ENCODE measurements around the gene LRRN4CL. TPM values are rescaled to one million over a fixed set of nuclear protein-coding genes. Genes with fewer than 3 reads are reported as not detected.

LRRN4CL gene
- total and polyA plus RNA-seq, 9 of the 15 experiments (the other 6 are each of a cell fraction or from before 2014, with no cell fraction given): 0.03 to 0.11 (median 0.05) TPM; not detected in 4

DNA sequence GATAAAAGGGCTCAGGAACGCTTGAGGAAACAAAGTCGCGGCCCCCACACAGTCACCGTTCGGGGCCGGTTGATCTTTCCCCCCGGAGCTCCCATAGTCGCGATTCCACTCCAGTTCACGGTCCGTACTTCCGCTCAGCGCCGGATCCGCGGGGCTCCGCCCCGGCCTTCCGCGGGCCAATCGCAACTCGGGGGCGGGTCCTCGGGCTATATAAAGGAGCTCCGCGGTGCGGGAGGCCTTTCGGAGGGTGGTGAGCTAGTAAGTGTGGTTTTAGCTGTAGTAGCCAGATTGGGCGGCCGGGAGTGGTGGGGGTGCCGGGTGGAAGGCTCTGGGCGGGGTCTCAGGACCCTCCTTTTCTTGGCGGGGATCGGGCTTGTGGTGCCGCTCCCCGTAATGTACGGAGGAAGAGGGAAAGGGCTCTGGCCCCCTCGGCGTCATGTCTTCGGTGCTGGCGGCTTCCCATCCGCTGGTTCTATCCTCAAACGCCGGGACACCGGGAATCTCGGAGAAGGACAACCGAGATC, 24.2 kb downstream of the LRRN4CL start, which contains the start of the genes C11orf98 and CSKMT (continued):
- TF ChIP-seq, protein P1, sequence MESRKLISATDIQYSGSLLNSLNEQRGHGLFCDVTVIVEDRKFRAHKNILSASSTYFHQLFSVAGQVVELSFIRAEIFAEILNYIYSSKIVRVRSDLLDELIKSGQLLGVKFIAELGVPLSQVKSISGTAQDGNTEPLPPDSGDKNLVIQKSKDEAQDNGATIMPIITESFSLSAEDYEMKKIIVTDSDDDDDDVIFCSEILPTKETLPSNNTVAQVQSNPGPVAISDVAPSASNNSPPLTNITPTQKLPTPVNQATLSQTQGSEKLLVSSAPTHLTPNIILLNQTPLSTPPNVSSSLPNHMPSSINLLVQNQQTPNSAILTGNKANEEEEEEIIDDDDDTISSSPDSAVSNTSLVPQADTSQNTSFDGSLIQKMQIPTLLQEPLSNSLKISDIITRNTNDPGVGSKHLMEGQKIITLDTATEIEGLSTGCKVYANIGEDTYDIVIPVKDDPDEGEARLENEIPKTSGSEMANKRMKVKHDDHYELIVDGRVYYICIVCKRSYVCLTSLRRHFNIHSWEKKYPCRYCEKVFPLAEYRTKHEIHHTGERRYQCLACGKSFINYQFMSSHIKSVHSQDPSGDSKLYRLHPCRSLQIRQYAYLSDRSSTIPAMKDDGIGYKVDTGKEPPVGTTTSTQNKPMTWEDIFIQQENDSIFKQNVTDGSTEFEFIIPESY (CRISPR knock-in tag; IDR thresholded peaks at IDR 0.05): no peak
- TF ChIP-seq FUS (optimal IDR thresholded peaks at IDR 0.05; ENCODE audit: low read depth, low read length) (no peak), BMI1 (IDR thresholded peaks at IDR 0.05; ENCODE audit: low read length) (no peak), ZKSCAN3 (CRISPR knock-in tag; IDR thresholded peaks at IDR 0.05) (no peak), FIP1L1 (IDR thresholded peaks at IDR 0.05; ENCODE audit: low read depth, low read length, poor library complexity, severe bottlenecking) (peak; percentile 76), ZBTB7A (IDR thresholded peaks at IDR 0.05; ENCODE audit: borderline replicate concordance, control insufficient read depth, low read depth, low read length) (peak; percentile 99), RHOXF2B (CRISPR knock-in tag; conservative IDR thresholded peaks at IDR 0.05) (0 out of 2 replicates have a peak, but pooled peaks have one; percentile 70), TAF9B (IDR thresholded peaks at IDR 0.05; ENCODE audit: partially characterized antibody) (peak; percentile 89), GABPA (tag; conservative IDR thresholded peaks at IDR 0.05; ENCODE audit: low read depth) (peak; percentile 89), NFE2 (IDR thresholded peaks at IDR 0.05; ENCODE audit: low read depth) (no peak), POLR2AphosphoS2 (IDR thresholded peaks at IDR 0.05; ENCODE audit: low read length) (peak; percentile 100), NFXL1 (CRISPR knock-in tag; IDR thresholded peaks at IDR 0.05) (peak; percentile 56; the same call in 1 of the 2 replicates), TFAM (CRISPR knock-in tag; conservative IDR thresholded peaks at IDR 0.05) (no peak), ZBTB17 (CRISPR knock-in tag; IDR thresholded peaks at IDR 0.05) (peak; percentile 85), ZNF695 (CRISPR knock-in tag; IDR thresholded peaks at IDR 0.05) (peak; percentile 89; the same call in 1 of the 2 replicates), SP1 (CRISPR knock-in tag; IDR thresholded peaks at IDR 0.05) (peak; percentile 100), PPARD (CRISPR knock-in tag; IDR thresholded peaks at IDR 0.05) (no peak), ZNF121 (CRISPR knock-in tag; conservative IDR thresholded peaks at IDR 0.05) (no peak), MAFF (IDR thresholded peaks at IDR 0.05; ENCODE audit: low read length) (no peak), MAFK (IDR thresholded peaks at IDR 0.05; ENCODE audit: low read length) (no peak; the same call in 1 of the 2 replicates), SMARCC2 (IDR thresholded peaks at IDR 0.05; ENCODE audit: low read depth) (no peak)
- TF ChIP-seq, protein P2, sequence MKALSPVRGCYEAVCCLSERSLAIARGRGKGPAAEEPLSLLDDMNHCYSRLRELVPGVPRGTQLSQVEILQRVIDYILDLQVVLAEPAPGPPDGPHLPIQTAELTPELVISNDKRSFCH (CRISPR knock-in tag; IDR thresholded peaks at IDR 0.05): no peak
- TF ChIP-seq, protein P2 (tag; IDR thresholded peaks at IDR 0.05): no peak
- TF ChIP-seq, protein P3, sequence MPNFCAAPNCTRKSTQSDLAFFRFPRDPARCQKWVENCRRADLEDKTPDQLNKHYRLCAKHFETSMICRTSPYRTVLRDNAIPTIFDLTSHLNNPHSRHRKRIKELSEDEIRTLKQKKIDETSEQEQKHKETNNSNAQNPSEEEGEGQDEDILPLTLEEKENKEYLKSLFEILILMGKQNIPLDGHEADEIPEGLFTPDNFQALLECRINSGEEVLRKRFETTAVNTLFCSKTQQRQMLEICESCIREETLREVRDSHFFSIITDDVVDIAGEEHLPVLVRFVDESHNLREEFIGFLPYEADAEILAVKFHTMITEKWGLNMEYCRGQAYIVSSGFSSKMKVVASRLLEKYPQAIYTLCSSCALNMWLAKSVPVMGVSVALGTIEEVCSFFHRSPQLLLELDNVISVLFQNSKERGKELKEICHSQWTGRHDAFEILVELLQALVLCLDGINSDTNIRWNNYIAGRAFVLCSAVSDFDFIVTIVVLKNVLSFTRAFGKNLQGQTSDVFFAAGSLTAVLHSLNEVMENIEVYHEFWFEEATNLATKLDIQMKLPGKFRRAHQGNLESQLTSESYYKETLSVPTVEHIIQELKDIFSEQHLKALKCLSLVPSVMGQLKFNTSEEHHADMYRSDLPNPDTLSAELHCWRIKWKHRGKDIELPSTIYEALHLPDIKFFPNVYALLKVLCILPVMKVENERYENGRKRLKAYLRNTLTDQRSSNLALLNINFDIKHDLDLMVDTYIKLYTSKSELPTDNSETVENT (CRISPR knock-in tag; IDR thresholded peaks at IDR 0.05): peak; percentile 97
- TF ChIP-seq, protein P4, sequence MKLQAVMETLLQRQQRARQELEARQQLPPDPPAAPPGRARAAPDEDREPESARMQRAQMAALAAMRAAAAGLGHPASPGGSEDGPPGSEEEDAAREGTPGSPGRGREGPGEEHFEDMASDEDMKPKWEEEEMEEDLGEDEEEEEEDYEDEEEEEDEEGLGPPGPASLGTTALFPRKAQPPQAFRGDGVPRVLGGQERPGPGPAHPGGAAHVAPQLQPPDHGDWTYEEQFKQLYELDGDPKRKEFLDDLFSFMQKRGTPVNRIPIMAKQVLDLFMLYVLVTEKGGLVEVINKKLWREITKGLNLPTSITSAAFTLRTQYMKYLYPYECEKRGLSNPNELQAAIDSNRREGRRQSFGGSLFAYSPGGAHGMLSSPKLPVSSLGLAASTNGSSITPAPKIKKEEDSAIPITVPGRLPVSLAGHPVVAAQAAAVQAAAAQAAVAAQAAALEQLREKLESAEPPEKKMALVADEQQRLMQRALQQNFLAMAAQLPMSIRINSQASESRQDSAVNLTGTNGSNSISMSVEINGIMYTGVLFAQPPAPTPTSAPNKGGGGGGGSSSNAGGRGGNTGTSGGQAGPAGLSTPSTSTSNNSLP (IDR thresholded peaks at IDR 0.05; ENCODE audit: borderline replicate concordance, low read depth, low read length): no peak

Measured in K562 (cell line).